GM20000 (cell line): ENCODE measurements around the gene EIF2AK3.

Experiments
- DNase-seq: peaks from one replicate; pipeline ENCODE4 v3.0.0; 2012; ENCODE audit warnings: low spot score
- CTCF ChIP-seq: IDR thresholded peaks from 2 replicates; pipeline ENCODE4 v1.5.1; 2012; ENCODE audit warnings: mild to moderate bottlenecking, control low read depth; ENCODE audit errors: extremely low read depth, missing control alignments

Gene EIF2AK3

GRCh38 chr2:88606371-88607030 is 20.8 kb downstream of the EIF2AK3 start:
- no peak for TF ChIP-seq CTCF
- peak; percentile 52 for DNase-seq

DNA sequence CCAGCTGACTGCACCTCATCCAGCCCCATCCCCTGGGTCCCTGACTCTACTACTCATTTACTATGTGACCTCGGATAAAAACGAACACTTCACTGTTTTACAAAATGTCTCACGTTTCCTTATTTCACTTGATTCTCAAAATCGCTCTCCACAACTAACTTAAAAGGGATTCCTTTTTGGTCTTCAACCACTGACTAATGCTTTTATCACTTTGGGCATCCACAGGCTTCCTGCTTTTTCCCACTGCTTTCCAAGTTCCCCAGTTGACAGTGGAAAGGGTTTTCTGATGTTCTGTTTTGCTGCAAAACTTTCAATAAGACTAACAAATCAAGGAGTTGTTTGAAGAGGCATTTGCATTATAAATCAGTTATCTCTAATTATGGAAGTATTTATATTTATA is 24.1 kb downstream of the EIF2AK3 start:
- TF ChIP-seq CTCF = no peak
- no peak for DNase-seq

DNA sequence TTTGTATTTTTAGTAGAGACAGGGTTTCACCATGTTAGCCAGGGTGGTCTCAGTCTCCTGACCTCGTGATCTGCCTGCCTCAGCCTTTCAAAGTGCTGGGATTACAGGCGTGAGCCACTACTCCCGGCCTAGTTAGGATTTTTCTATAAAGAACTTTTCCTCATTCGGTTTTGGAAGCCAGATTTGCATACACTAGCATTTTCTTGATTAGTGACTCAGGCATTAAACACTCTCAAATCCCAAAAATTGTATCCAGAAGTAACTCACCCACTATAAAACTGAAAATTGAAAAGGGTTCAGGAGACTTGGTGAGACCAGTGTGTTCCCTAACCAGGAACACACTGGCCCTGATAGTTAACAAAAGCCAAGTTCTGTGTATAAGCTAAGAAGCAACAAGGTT is 25.2 kb downstream of the EIF2AK3 start:
- no peak for TF ChIP-seq CTCF
- no peak for DNase-seq

- no peak for TF ChIP-seq CTCF
- DNase-seq = no peak
These were observed 26.0 kb downstream of the EIF2AK3 start for GRCh38 chr2:88601286-88601685.

- DNase-seq = peak; percentile 72
- no peak for TF ChIP-seq CTCF
These were observed 27.2 kb downstream of the EIF2AK3 start for GRCh38 chr2:88600038-88600465.

DNA sequence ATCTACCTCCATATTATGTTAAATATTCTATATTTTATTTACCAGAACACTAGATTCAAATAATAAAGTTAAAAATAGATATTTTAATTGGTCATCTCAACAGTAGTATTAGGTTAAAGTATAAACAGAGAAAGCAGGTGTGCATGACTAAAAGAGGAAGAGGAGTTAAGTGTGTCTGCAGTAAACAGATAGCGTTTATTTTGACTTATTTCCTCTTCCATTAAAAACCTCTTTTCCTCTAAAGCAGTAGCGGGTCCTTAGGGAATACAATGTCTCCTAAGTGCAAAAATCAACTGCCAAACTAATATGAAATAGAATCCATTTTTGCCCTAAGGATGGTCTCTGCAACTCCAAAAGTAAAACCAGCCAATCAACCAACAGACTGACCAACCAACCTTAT is 27.7 kb downstream of the EIF2AK3 start:
- DNase-seq = no peak
- no peak for TF ChIP-seq CTCF

- no peak for TF ChIP-seq CTCF
- no peak for DNase-seq
These were observed 30.1 kb downstream of the EIF2AK3 start for GRCh38 chr2:88597168-88597567.
